Measurements from ENCODE around the gene UBALD1. TPM values are rescaled to one million over a fixed set of nuclear protein-coding genes. Genes with fewer than 3 reads are reported as not detected.

UBALD1 gene
- 21.4 and 26.8 TPM in 2 replicates for total RNA-seq (2014; rRNA removed; shearing (Covaris generic))

GRCh38 chr16:4614571-4615383 lies at the start of gene UBALD1:
Gene UBALD1, minus strand, starts transcription at chr16:4614888. Its CDS starts 91 bp downstream, at chr16:4614797.
- DNase-seq, result peak; percentile 94
- Histone ChIP-seq H3K4me3 (ENCODE audit: insufficient read depth, low read depth, low read length) (peak within 1 kb of the TSS; percentile 89), H3K36me3 (replicated peaks; ENCODE audit: control insufficient read depth, insufficient read depth, low read length) (no peaks in the 10 kb centered on the region), H3K27me3 (ENCODE audit: control insufficient read depth, insufficient read depth, low read length) (no peaks in the 10 kb centered on the region)

GRCh38 chr16:4663777-4664465 lies 49.2 kb upstream of the UBALD1 start:
- H3K27me3 ChIP-seq (ENCODE audit: control insufficient read depth, insufficient read depth, low read length), result no peaks in the 10 kb centered on the region
- no peak overlapping the region for H3K4me3 ChIP-seq (ENCODE audit: insufficient read depth, low read depth, low read length)
- DNase-seq, result no peak
- peaks cover 15% of the 10 kb centered on the region for H3K36me3 ChIP-seq (replicated peaks; ENCODE audit: control insufficient read depth, insufficient read depth, low read length)

- Histone ChIP-seq H3K27me3 (ENCODE audit: control insufficient read depth, insufficient read depth, low read length) (no peaks in the 10 kb centered on the region), H3K36me3 (replicated peaks; ENCODE audit: control insufficient read depth, insufficient read depth, low read length) (peaks cover 10% of the 10 kb centered on the region), H3K4me3 (ENCODE audit: insufficient read depth, low read depth, low read length) (no peak overlapping the region)
- DNase-seq, result no peak
Measured at GRCh38 chr16:4663465-4663776, 48.7 kb upstream of the UBALD1 start.

GRCh38 chr16:4661661-4662060 lies 47.0 kb upstream of the UBALD1 start:
- H3K36me3 ChIP-seq (replicated peaks; ENCODE audit: control insufficient read depth, insufficient read depth, low read length), result peaks cover 7% of the 10 kb centered on the region
- no peak for DNase-seq
- H3K4me3 ChIP-seq (ENCODE audit: insufficient read depth, low read depth, low read length), result no peak overlapping the region
- no peaks in the 10 kb centered on the region for H3K27me3 ChIP-seq (ENCODE audit: control insufficient read depth, insufficient read depth, low read length)

- H3K36me3 ChIP-seq (replicated peaks; ENCODE audit: control insufficient read depth, insufficient read depth, low read length), result peaks cover 4% of the 10 kb centered on the region
- H3K4me3 ChIP-seq (ENCODE audit: insufficient read depth, low read depth, low read length), result no peak overlapping the region
- DNase-seq, result no peak
- no peaks in the 10 kb centered on the region for H3K27me3 ChIP-seq (ENCODE audit: control insufficient read depth, insufficient read depth, low read length)
Measured at GRCh38 chr16:4660454-4661007, 45.8 kb upstream of the UBALD1 start.

- DNase-seq, result no peak
- Histone ChIP-seq H3K36me3 (replicated peaks; ENCODE audit: control insufficient read depth, insufficient read depth, low read length) (peaks cover 6% of the 10 kb centered on the region), H3K4me3 (ENCODE audit: insufficient read depth, low read depth, low read length) (no peak overlapping the region), H3K27me3 (ENCODE audit: control insufficient read depth, insufficient read depth, low read length) (no peaks in the 10 kb centered on the region)
Measured at GRCh38 chr16:4659363-4660353, 45.0 kb upstream of the UBALD1 start.

- Histone ChIP-seq H3K4me3 (ENCODE audit: insufficient read depth, low read depth, low read length) (no peak overlapping the region), H3K36me3 (replicated peaks; ENCODE audit: control insufficient read depth, insufficient read depth, low read length) (peaks cover 9% of the 10 kb centered on the region), H3K27me3 (ENCODE audit: control insufficient read depth, insufficient read depth, low read length) (no peaks in the 10 kb centered on the region)
- peak; percentile 67 for DNase-seq
Measured at GRCh38 chr16:4656695-4657686, 42.3 kb upstream of the UBALD1 start.

- DNase-seq, result no peak
Measured at GRCh38 chr16:4656221-4656620, 41.5 kb upstream of the UBALD1 start.

GRCh38 chr16:4655801-4656200 lies 41.1 kb upstream of the UBALD1 start:
- no peaks in the 10 kb centered on the region for H3K27me3 ChIP-seq (ENCODE audit: control insufficient read depth, insufficient read depth, low read length)
- DNase-seq, result no peak
- peaks cover 9% of the 10 kb centered on the region for H3K36me3 ChIP-seq (replicated peaks; ENCODE audit: control insufficient read depth, insufficient read depth, low read length)
- H3K4me3 ChIP-seq (ENCODE audit: insufficient read depth, low read depth, low read length), result no peak overlapping the region

More at GRCh38 chr16:4656221-4656620, 41.5 kb upstream of the UBALD1 start:
- no peak overlapping the region for H3K4me3 ChIP-seq (ENCODE audit: insufficient read depth, low read depth, low read length)
- H3K36me3 ChIP-seq (replicated peaks; ENCODE audit: control insufficient read depth, insufficient read depth, low read length), result peaks cover 9% of the 10 kb centered on the region
- H3K27me3 ChIP-seq (ENCODE audit: control insufficient read depth, insufficient read depth, low read length), result no peaks in the 10 kb centered on the region

GRCh38 chr16:4654964-4655590 lies 40.4 kb upstream of the UBALD1 start:
- Histone ChIP-seq H3K27me3 (ENCODE audit: control insufficient read depth, insufficient read depth, low read length) (no peaks in the 10 kb centered on the region), H3K36me3 (replicated peaks; ENCODE audit: control insufficient read depth, insufficient read depth, low read length) (peaks cover 8% of the 10 kb centered on the region), H3K4me3 (ENCODE audit: insufficient read depth, low read depth, low read length) (no peak overlapping the region)
- no peak for DNase-seq

- Histone ChIP-seq H3K4me3 (ENCODE audit: insufficient read depth, low read depth, low read length) (no peak overlapping the region), H3K27me3 (ENCODE audit: control insufficient read depth, insufficient read depth, low read length) (no peaks in the 10 kb centered on the region), H3K36me3 (replicated peaks; ENCODE audit: control insufficient read depth, insufficient read depth, low read length) (peaks cover 7% of the 10 kb centered on the region)
- no peak for DNase-seq
Measured at GRCh38 chr16:4654011-4654963, 39.6 kb upstream of the UBALD1 start.

- Histone ChIP-seq H3K36me3 (replicated peaks; ENCODE audit: control insufficient read depth, insufficient read depth, low read length) (peaks cover 7% of the 10 kb centered on the region), H3K27me3 (ENCODE audit: control insufficient read depth, insufficient read depth, low read length) (no peaks in the 10 kb centered on the region), H3K4me3 (ENCODE audit: insufficient read depth, low read depth, low read length) (no peak overlapping the region)
- no peak for DNase-seq
Measured at GRCh38 chr16:4652561-4652960, 37.9 kb upstream of the UBALD1 start.
